Testis (tissue), 2 donors: ENCODE results near the gene PDGFC.

Experiments used
- POLR2A ChIP-seq: fragments of 450-650 bp; IDR thresholded peaks from one replicate; pipeline ENCODE4 v1.6.1; 2017; ENCODE audit warnings: antibody characterized with exemption, mild to moderate bottlenecking, moderate library complexity
- TF ChIP-seq, protein P1 (sequence below), 3 experiments: fragments of 450-650 bp in 2 of 3; fragments of 200-600 bp in 1 of 3; sonication (generic) in 1 of 3; IDR thresholded peaks; one replicate each; pipeline ENCODE4 v1.5.1; 2016 to 2019; ENCODE audit warnings: antibody characterized with exemption in 3 of 3, mild to moderate bottlenecking in 2 of 3, moderate library complexity in 1 of 3

DNA sequence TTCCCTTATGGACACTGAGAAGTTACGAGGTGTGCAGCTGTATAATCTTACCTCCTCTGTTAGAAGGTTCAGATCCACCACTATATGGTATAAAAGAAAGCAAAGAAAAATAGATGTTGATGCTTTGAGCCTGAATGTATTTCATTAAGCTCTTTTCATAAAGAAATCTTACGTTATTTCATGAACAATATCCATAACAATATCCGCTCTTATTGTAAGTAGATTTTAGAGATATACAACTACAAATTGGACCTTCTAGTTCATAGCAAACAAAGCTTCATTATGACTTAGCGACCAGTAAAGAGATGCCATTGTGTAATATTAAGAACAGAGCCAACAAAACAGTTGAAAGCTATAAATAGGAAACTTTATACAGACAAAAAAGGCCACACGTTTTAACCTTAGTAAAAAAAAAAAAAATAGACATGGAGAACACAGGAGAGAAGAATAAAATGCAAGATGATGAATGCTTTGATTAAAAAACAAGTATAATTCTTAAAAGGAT is 203.6 kb downstream of the PDGFC start:
- TF ChIP-seq, protein P1, sequence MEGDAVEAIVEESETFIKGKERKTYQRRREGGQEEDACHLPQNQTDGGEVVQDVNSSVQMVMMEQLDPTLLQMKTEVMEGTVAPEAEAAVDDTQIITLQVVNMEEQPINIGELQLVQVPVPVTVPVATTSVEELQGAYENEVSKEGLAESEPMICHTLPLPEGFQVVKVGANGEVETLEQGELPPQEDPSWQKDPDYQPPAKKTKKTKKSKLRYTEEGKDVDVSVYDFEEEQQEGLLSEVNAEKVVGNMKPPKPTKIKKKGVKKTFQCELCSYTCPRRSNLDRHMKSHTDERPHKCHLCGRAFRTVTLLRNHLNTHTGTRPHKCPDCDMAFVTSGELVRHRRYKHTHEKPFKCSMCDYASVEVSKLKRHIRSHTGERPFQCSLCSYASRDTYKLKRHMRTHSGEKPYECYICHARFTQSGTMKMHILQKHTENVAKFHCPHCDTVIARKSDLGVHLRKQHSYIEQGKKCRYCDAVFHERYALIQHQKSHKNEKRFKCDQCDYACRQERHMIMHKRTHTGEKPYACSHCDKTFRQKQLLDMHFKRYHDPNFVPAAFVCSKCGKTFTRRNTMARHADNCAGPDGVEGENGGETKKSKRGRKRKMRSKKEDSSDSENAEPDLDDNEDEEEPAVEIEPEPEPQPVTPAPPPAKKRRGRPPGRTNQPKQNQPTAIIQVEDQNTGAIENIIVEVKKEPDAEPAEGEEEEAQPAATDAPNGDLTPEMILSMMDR (IDR thresholded peaks at IDR 0.05): no peak
- no peak for TF ChIP-seq POLR2A
